SK-N-SH treated with all-trans-retinoic acid at 6 μM for 48 hours (cell line): Measurements from ENCODE around the gene SIAH1.

Source experiments
- ATAC-seq: fragments of 200-7000 bp; cut with Tn5 transposase; 3 replicates; pipeline ENCODE4 v1.9.1; 2020; ENCODE audit warnings: mild to moderate bottlenecking, moderate library complexity
- ARNTL ChIP-seq: fragments of 450-650 bp; formaldehyde crosslinking; IDR thresholded peaks from 2 replicates; pipeline ENCODE4 v1.5.0; 2020; ENCODE audit warnings: low read depth, mild to moderate bottlenecking, moderate library complexity, borderline replicate concordance
- BACH2 ChIP-seq: fragments of 250-450 bp; sonication (Bioruptor Pico); IDR thresholded peaks from 2 replicates; pipeline ENCODE4 v1.9.0; 2021; ENCODE audit warnings: mild to moderate bottlenecking, borderline replicate concordance
- CSDC2 ChIP-seq: fragments of 250-450 bp; sonication (Bioruptor Pico); IDR thresholded peaks from 2 replicates; pipeline ENCODE4 v1.5.0; 2020; ENCODE audit warnings: mild to moderate bottlenecking, moderate library complexity
- ESRRG ChIP-seq: fragments of 250-450 bp; sonication (Bioruptor Pico); IDR thresholded peaks from 2 replicates; pipeline ENCODE4 v1.6.1; 2021; ENCODE audit warnings: mild to moderate bottlenecking
- GLIS3 ChIP-seq: fragments of 250-450 bp; sonication (Bioruptor Pico); IDR thresholded peaks from 2 replicates; pipeline ENCODE4 v1.5.0; 2020; ENCODE audit warnings: mild to moderate bottlenecking, moderate library complexity
- ISL1 ChIP-seq: fragments of 250-450 bp; sonication (Bioruptor Pico); IDR thresholded peaks from 2 replicates; pipeline ENCODE4 v2.1.2; 2022; ENCODE audit warnings: mild to moderate bottlenecking, moderate library complexity
- OSR1 ChIP-seq: fragments of 250-450 bp; sonication (Bioruptor Pico); IDR thresholded peaks from 2 replicates; pipeline ENCODE4 v1.8.0; 2022; ENCODE audit warnings: moderate library complexity, mild to moderate bottlenecking, inconsistent platforms
- PPARA ChIP-seq: fragments of 250-450 bp; sonication (Bioruptor Pico); IDR thresholded peaks from 2 replicates; pipeline ENCODE4 v1.5.0; 2020; ENCODE audit warnings: mild to moderate bottlenecking, borderline replicate concordance
- RARB ChIP-seq: fragments of 250-450 bp; sonication (Bioruptor Pico); IDR thresholded peaks from 2 replicates; pipeline ENCODE4 v1.8.0; 2021; ENCODE audit warnings: mild to moderate bottlenecking, moderate library complexity
- SNAI2 ChIP-seq: fragments of 250-450 bp; sonication (Bioruptor Pico); IDR thresholded peaks from 2 replicates; pipeline ENCODE4 v1.5.0; 2020; ENCODE audit warnings: mild to moderate bottlenecking, moderate library complexity
- TOX ChIP-seq: fragments of 250-450 bp; sonication (Bioruptor Pico); IDR thresholded peaks from 2 replicates; pipeline ENCODE4 v1.8.0; 2021; ENCODE audit warnings: mild to moderate bottlenecking, moderate library complexity, borderline replicate concordance
- ZC3H10 ChIP-seq: fragments of 250-450 bp; sonication (Bioruptor Pico); IDR thresholded peaks from 2 replicates; pipeline ENCODE4 v1.5.1; 2021; ENCODE audit warnings: mild to moderate bottlenecking, moderate library complexity
- ZFP3 ChIP-seq: fragments of 250-450 bp; sonication (Bioruptor Pico); IDR thresholded peaks from 2 replicates; pipeline ENCODE4 v1.5.0; 2020; ENCODE audit warnings: mild to moderate bottlenecking, moderate library complexity
- ZFP30 ChIP-seq: fragments of 450-650 bp; formaldehyde crosslinking; IDR thresholded peaks from 2 replicates; pipeline ENCODE4 v1.5.0; 2022; ENCODE audit warnings: mild to moderate bottlenecking, moderate library complexity
- ZNF565 ChIP-seq: fragments of 450-650 bp; formaldehyde crosslinking; conservative IDR thresholded peaks from 2 replicates; pipeline ENCODE4 v1.5.0; 2020; ENCODE audit warnings: low read depth, mild to moderate bottlenecking, moderate library complexity
- ZNF70 ChIP-seq: fragments of 450-650 bp; formaldehyde crosslinking; IDR thresholded peaks from 2 replicates; pipeline ENCODE4 v1.5.0; 2020; ENCODE audit warnings: mild to moderate bottlenecking, moderate library complexity
- TF ChIP-seq, protein P1 (sequence below): fragments of 250-450 bp; sonication (Bioruptor Pico); IDR thresholded peaks from 2 replicates; pipeline ENCODE4 v1.5.0; 2020; ENCODE audit warnings: mild to moderate bottlenecking, moderate library complexity
- TF ChIP-seq, protein P2 (sequence below): fragments of 250-450 bp; sonication (Bioruptor Pico); IDR thresholded peaks from 2 replicates; pipeline ENCODE4 v1.5.1; 2021; ENCODE audit warnings: mild to moderate bottlenecking, moderate library complexity
- TF ChIP-seq, protein P3 (sequence below): fragments of 250-450 bp; sonication (Bioruptor Pico); IDR thresholded peaks from 2 replicates; pipeline ENCODE4 v1.8.0; 2021; ENCODE audit warnings: low read depth, mild to moderate bottlenecking, moderate library complexity, borderline replicate concordance
- TF ChIP-seq, protein P4 (sequence below): fragments of 250-450 bp; sonication (Bioruptor Pico); IDR thresholded peaks from 2 replicates; pipeline ENCODE4 v1.5.1; 2020; ENCODE audit warnings: low read depth, mild to moderate bottlenecking, moderate library complexity

SIAH1 gene

DNA sequence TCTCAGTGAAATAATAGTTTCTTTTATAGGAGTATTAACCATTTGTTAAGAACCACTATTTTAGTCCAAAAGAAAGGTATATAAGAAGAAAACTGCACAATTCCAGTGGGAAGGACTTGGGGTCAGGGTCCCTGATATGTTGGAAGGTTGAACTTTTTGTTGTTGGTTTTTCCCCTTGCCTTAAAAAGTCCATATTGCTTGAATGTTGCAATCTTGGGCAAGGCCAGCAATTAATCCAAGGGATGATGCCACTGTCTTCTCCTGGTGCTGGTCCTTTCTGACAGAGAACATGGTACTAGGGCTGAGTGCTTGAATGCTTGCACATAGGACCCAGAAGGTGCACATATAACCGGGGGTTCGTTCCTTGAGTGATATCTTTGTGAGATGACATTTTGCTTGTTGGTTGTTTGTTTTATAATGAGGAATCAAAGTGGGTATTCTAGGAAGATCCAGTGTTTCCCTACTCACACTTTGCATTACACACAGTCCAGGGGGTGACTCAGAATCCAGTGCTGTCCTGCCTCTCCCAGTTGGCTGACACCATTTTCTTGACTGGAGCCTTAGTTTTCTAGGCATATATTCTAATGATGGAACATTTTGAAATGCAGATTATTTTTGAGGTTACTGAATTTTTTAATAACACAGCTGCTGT lies 54.9 kb downstream of the SIAH1 start:
- TF ChIP-seq ARNTL, result no peak
- TF ChIP-seq, protein P1, sequence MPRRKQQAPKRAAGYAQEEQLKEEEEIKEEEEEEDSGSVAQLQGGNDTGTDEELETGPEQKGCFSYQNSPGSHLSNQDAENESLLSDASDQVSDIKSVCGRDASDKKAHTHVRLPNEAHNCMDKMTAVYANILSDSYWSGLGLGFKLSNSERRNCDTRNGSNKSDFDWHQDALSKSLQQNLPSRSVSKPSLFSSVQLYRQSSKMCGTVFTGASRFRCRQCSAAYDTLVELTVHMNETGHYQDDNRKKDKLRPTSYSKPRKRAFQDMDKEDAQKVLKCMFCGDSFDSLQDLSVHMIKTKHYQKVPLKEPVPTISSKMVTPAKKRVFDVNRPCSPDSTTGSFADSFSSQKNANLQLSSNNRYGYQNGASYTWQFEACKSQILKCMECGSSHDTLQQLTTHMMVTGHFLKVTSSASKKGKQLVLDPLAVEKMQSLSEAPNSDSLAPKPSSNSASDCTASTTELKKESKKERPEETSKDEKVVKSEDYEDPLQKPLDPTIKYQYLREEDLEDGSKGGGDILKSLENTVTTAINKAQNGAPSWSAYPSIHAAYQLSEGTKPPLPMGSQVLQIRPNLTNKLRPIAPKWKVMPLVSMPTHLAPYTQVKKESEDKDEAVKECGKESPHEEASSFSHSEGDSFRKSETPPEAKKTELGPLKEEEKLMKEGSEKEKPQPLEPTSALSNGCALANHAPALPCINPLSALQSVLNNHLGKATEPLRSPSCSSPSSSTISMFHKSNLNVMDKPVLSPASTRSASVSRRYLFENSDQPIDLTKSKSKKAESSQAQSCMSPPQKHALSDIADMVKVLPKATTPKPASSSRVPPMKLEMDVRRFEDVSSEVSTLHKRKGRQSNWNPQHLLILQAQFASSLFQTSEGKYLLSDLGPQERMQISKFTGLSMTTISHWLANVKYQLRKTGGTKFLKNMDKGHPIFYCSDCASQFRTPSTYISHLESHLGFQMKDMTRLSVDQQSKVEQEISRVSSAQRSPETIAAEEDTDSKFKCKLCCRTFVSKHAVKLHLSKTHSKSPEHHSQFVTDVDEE (CRISPR knock-in tag), result no peak
- TF ChIP-seq, protein P2, sequence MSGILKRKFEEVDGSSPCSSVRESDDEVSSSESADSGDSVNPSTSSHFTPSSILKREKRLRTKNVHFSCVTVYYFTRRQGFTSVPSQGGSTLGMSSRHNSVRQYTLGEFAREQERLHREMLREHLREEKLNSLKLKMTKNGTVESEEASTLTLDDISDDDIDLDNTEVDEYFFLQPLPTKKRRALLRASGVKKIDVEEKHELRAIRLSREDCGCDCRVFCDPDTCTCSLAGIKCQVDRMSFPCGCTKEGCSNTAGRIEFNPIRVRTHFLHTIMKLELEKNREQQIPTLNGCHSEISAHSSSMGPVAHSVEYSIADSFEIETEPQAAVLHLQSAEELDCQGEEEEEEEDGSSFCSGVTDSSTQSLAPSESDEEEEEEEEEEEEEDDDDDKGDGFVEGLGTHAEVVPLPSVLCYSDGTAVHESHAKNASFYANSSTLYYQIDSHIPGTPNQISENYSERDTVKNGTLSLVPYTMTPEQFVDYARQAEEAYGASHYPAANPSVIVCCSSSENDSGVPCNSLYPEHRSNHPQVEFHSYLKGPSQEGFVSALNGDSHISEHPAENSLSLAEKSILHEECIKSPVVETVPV (CRISPR knock-in tag), result no peak
- no peak for TF ChIP-seq TOX (CRISPR knock-in tag)
- no peak for TF ChIP-seq ZC3H10 (CRISPR knock-in tag)
- TF ChIP-seq ESRRG (CRISPR knock-in tag), result no peak
- no peak for ATAC-seq

DNA sequence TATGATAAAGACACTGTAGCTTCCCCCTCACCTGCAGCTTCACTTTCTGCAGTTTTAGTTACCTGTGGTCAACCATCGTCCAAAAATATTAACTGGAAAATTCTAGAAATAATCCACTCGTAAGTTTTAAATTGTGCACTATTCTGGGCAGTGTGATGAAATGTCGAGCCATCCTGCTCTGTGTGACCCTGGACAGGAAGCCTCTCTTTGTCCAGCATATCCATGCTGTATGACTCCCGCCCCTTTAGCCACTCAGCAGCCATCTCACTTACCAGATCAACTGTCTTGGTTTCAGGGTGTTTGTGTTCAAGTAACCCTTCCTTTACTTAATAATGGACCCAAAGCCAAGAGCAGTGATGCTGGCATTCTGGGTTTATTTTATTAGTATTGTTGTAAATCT lies 56.1 kb downstream of the SIAH1 start:
- TF ChIP-seq BACH2 (CRISPR knock-in tag) (no peak), CSDC2 (CRISPR knock-in tag) (no peak), SNAI2 (no peak), ZFP3 (CRISPR knock-in tag) (no peak), OSR1 (no peak), ZC3H10 (CRISPR knock-in tag) (no peak), ISL1 (no peak), ZFP30 (no peak), ZNF565 (no peak), RARB (CRISPR knock-in tag) (no peak), ARNTL (no peak), GLIS3 (CRISPR knock-in tag) (no peak), PPARA (CRISPR knock-in tag) (no peak), ZNF70 (CRISPR knock-in tag) (no peak)
- TF ChIP-seq, protein P1 (CRISPR knock-in tag), result no peak
- TF ChIP-seq, protein P3, sequence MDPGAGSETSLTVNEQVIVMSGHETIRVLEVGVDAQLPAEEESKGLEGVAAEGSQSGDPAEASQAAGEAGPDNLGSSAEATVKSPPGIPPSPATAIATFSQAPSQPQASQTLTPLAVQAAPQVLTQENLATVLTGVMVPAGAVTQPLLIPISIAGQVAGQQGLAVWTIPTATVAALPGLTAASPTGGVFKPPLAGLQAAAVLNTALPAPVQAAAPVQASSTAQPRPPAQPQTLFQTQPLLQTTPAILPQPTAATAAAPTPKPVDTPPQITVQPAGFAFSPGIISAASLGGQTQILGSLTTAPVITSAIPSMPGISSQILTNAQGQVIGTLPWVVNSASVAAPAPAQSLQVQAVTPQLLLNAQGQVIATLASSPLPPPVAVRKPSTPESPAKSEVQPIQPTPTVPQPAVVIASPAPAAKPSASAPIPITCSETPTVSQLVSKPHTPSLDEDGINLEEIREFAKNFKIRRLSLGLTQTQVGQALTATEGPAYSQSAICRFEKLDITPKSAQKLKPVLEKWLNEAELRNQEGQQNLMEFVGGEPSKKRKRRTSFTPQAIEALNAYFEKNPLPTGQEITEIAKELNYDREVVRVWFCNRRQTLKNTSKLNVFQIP (CRISPR knock-in tag), result no peak
- TF ChIP-seq, protein P2 (CRISPR knock-in tag), result no peak
- TF ChIP-seq, protein P4, sequence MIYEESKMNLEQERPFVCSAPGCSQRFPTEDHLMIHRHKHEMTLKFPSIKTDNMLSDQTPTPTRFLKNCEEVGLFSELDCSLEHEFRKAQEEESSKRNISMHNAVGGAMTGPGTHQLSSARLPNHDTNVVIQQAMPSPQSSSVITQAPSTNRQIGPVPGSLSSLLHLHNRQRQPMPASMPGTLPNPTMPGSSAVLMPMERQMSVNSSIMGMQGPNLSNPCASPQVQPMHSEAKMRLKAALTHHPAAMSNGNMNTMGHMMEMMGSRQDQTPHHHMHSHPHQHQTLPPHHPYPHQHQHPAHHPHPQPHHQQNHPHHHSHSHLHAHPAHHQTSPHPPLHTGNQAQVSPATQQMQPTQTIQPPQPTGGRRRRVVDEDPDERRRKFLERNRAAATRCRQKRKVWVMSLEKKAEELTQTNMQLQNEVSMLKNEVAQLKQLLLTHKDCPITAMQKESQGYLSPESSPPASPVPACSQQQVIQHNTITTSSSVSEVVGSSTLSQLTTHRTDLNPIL (CRISPR knock-in tag), result no peak
- TF ChIP-seq, all 23 proteins: peak for 0
- ATAC-seq, result no peak
